Measurements from ENCODE around the gene TGM2. TPM values are rescaled to one million over a fixed set of nuclear protein-coding genes. Genes with fewer than 3 reads are reported as not detected.
A peak's percentile ranks its signal among the peaks of the same experiment; 100 is the strongest.

Gene TGM2
- total and polyA plus RNA-seq, 9 of the 15 experiments (the other 6 are each of a cell fraction or from before 2014, with no cell fraction given), result 5.5 to 78.5 (median 37.6) TPM

- ChIA-PET CTCF (ENCODE audit: low intra/inter-chr PET ratio) (no interaction called here), POLR2A (interaction anchor here (0.6 to 1.3 kb wide), 4 partner anchors 10 to 1009 kb away, joined by 3 to 6 read pairs (median 4); no protein-coding TSS in a partner anchor)
- no peaks in the 10 kb centered on the region for H3K9me1 ChIP-seq (ENCODE audit: control insufficient read depth, insufficient read depth, low read length)
- no TSS peak for BruUV-seq (replicated peaks)
- H3K27ac ChIP-seq (ENCODE audit: extremely low read depth, low read depth, low read length), result no peak overlapping the region
- H3K4me1 ChIP-seq (replicated peaks in 1 of 2; ENCODE audit: control insufficient read depth in 2 of 2, insufficient read depth in 2 of 2, low read length in 2 of 2), result peaks cover 15 to 36% of the 10 kb centered on the region in 2 experiments
- ATAC-seq, result no peak
- no peak overlapping the region for H3K4me3 ChIP-seq
- H2AFZ ChIP-seq (ENCODE audit: low read depth, low read length), result no peak overlapping the region; the same call in 1 of the 2 replicates
- no peaks in the 10 kb centered on the region for H4K20me1 ChIP-seq (replicated peaks; ENCODE audit: control insufficient read depth, insufficient read depth, low read length)
- WGBS (ENCODE audit: insufficient coverage, low coverage, missing lambda C conversion rate), result 79% methylated on average over 8 of the region's 8 CpGs
- H3K9ac ChIP-seq (ENCODE audit: insufficient read depth in 1 of 2, low read depth in 2 of 2, low read length in 2 of 2), result peak overlapping the region in 1 of 2 experiments; percentile 61; a peak in 1 of 4 replicates
- H3K27me3 ChIP-seq (ENCODE audit: control insufficient read depth in 2 of 2, insufficient read depth in 2 of 2, low read length in 2 of 2), result no peaks in the 10 kb centered on the region
- H3K4me2 ChIP-seq (ENCODE audit: insufficient read depth, low read length), result no peak overlapping the region
- no peaks in the 10 kb centered on the region for H3K9me3 ChIP-seq (replicated peaks; ENCODE audit: control insufficient read depth, insufficient read depth, low read depth, low read length)
- no peaks in the 10 kb centered on the region for H3K36me3 ChIP-seq (ENCODE audit: control insufficient read depth, insufficient read depth, low read length)
- intact Hi-C loops (cut with micrococcal nuclease), result loop anchor here (5.0 kb wide), 1 partner anchor 38 kb away; no protein-coding TSS in a partner anchor
- H3K79me2 ChIP-seq (ENCODE audit: control insufficient read depth, insufficient read depth, low read length), result no peaks in the 10 kb centered on the region
- in situ Hi-C loops (cut with MboI), result no loop called here
- FAIRE-seq, result no peak
- DNase-seq (ENCODE audit: extremely low read depth in 1 of 4, low spot score in 3 of 4), result no peak
- TF ChIP-seq ZNF785 (CRISPR knock-in tag; IDR thresholded peaks at IDR 0.05) (no peak), MTA2 (IDR thresholded peaks at IDR 0.05; ENCODE audit: low read depth) (no peak), ELK3 (CRISPR knock-in tag; IDR thresholded peaks at IDR 0.05) (no peak), HDAC2 (IDR thresholded peaks at IDR 0.05) (no peak), HNRNPLL (IDR thresholded peaks at IDR 0.05; ENCODE audit: low read depth, low read length, poor library complexity, severe bottlenecking) (no peak), FOXA1 (IDR thresholded peaks at IDR 0.05; ENCODE audit: borderline replicate concordance) (no peak)
- TF ChIP-seq, protein P1, sequence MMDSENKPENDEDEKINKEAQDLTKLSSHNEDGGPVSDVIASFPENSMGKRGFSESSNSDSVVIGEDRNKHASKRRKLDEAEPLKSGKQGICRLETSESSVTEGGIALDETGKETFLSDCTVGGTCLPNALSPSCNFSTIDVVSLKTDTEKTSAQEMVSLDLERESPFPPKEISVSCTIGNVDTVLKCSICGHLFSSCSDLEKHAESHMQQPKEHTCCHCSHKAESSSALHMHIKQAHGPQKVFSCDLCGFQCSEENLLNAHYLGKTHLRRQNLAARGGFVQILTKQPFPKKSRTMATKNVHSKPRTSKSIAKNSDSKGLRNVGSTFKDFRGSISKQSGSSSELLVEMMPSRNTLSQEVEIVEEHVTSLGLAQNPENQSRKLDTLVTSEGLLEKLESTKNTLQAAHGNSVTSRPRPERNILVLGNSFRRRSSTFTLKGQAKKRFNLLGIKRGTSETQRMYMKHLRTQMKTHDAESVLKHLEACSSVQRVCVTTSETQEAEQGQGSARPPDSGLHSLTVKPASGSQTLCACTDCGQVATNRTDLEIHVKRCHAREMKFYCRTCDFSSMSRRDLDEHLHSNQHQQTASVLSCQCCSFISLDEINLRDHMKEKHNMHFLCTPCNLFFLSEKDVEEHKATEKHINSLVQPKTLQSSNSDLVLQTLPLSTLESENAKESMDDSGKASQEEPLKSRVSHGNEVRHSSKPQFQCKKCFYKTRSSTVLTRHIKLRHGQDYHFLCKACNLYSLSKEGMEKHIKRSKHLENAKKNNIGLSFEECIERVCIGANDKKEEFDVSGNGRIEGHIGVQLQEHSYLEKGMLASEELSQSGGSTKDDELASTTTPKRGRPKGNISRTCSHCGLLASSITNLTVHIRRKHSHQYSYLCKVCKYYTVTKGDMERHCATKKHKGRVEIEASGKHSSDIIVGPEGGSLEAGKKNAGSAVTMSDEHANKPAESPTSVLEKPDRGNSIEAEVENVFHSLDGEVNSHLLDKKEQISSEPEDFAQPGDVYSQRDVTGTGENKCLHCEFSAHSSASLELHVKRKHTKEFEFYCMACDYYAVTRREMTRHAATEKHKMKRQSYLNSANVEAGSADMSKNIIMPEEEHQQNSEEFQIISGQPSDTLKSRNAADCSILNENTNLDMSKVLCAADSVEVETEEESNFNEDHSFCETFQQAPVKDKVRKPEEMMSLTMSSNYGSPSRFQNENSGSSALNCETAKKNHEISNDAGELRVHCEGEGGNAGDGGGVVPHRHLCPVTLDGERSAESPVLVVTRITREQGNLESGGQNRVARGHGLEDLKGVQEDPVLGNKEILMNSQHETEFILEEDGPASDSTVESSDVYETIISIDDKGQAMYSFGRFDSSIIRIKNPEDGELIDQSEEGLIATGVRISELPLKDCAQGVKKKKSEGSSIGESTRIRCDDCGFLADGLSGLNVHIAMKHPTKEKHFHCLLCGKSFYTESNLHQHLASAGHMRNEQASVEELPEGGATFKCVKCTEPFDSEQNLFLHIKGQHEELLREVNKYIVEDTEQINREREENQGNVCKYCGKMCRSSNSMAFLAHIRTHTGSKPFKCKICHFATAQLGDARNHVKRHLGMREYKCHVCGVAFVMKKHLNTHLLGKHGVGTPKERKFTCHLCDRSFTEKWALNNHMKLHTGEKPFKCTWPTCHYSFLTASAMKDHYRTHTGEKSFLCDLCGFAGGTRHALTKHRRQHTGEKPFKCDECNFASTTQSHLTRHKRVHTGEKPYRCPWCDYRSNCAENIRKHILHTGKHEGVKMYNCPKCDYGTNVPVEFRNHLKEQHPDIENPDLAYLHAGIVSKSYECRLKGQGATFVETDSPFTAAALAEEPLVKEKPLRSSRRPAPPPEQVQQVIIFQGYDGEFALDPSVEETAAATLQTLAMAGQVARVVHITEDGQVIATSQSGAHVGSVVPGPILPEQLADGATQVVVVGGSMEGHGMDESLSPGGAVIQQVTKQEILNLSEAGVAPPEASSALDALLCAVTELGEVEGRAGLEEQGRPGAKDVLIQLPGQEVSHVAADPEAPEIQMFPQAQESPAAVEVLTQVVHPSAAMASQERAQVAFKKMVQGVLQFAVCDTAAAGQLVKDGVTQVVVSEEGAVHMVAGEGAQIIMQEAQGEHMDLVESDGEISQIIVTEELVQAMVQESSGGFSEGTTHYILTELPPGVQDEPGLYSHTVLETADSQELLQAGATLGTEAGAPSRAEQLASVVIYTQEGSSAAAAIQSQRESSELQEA (IDR thresholded peaks at IDR 0.05; ENCODE audit: low read depth), result no peak
- TF ChIP-seq, protein P2, sequence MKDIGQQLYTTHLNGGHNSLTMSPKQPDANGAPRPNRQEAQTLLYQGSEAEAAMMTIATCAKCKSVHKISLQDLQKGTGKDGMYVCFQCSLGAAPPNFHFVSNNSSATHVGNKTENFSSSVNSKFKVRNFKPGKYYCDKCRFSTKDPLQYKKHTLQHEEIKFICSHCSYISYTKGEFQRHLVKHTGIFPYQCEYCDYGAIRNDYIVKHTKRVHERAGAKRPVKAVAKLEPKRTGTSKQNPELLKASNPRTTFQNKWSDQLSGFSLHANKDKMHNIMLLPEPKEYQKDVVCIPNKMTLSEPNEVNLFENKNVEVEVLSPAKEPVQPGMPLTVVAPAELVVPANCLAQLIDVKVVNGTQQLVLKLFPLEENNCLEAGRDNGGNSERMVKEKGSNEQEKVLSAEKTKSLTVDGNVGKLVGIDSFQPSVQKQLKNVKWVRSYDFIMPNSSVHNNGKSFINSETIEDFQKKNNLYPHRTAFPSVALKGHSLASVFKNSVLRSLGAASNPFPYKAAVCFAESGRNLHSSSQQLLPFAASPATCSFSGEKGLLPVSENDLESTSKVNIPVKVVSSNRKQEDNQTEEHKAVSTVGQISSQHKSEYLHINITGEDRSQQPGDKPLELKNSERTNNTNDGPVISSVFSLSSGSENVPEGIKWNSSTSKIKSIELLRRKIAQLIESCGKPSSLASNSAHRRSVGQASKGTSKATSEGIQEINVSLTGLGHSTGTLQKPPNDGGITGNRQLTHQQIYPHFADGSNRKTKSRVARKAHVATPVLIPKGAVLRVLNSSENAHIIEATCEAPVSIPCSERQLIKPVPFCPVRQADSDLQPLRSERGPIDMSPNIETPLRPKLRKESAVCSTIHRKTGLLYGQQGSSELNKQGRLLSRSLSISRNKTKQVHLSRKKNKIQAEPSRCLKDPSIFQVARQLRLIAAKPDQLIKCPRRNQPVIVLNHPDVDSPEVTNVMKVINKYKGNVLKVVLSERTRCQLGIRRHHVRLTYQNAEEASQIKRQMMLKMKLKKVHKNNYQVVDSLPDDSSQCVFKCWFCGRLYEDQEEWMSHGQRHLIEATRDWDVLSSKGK (CRISPR knock-in tag; IDR thresholded peaks at IDR 0.05), result no peak
Observed at GRCh38 chr20:38110525-38111178, 54.4 kb downstream of the TGM2 start.
